HG02884 (cell line): ENCODE measurements around the gene ADCY9.

Source experiments
- ATAC-seq: cut with Tn5 transposase; IDR thresholded peaks from one replicate; pipeline ENCODE4 v1.9.1; 2021; ENCODE audit warnings: mild to moderate bottlenecking, moderate library complexity; ENCODE audit not compliant: unreplicated experiment

ADCY9 gene

GRCh38 chr16:4124535-4125294, 8.5 kb upstream of the ADCY9 start:
- ATAC-seq, result no peak

- no peak for ATAC-seq
Observed at GRCh38 chr16:4123616-4124300, 7.5 kb upstream of the ADCY9 start.

- ATAC-seq, result no peak
Observed at GRCh38 chr16:4120176-4120575, 3.9 kb upstream of the ADCY9 start.

GRCh38 chr16:4117250-4117578, 972 bp upstream of the ADCY9 start:
- ATAC-seq, result no peak

GRCh38 chr16:4115949-4116318, 308 bp downstream of the ADCY9 start:
- ATAC-seq, result peak; percentile 14

GRCh38 chr16:4115209-4115948, 863 bp downstream of the ADCY9 start:
- peak; percentile 17 for ATAC-seq

GRCh38 chr16:4114257-4115208, 1.7 kb downstream of the ADCY9 start:
- ATAC-seq, result no peak

GRCh38 chr16:4113358-4114256, 2.6 kb downstream of the ADCY9 start:
- ATAC-seq, result no peak

GRCh38 chr16:4111748-4112696, 4.2 kb downstream of the ADCY9 start:
- no peak for ATAC-seq

GRCh38 chr16:4110680-4111079, 5.6 kb downstream of the ADCY9 start:
- ATAC-seq, result no peak

- no peak for ATAC-seq
Observed at GRCh38 chr16:4110065-4110464, 6.2 kb downstream of the ADCY9 start.

GRCh38 chr16:4109250-4109736, 6.9 kb downstream of the ADCY9 start:
- ATAC-seq, result no peak

GRCh38 chr16:4106516-4106915, 9.7 kb downstream of the ADCY9 start:
- ATAC-seq, result no peak

- ATAC-seq, result no peak
Observed at GRCh38 chr16:4105848-4106247, 10.4 kb downstream of the ADCY9 start.

- no peak for ATAC-seq
Observed at GRCh38 chr16:4103745-4104144, 12.5 kb downstream of the ADCY9 start.

- no peak for ATAC-seq
Observed at GRCh38 chr16:4101421-4102219, 14.6 kb downstream of the ADCY9 start.

- ATAC-seq, result no peak
Observed at GRCh38 chr16:4098501-4098900, 17.7 kb downstream of the ADCY9 start.

GRCh38 chr16:4097826-4098240, 18.4 kb downstream of the ADCY9 start:
- ATAC-seq, result no peak
